Measurements from ENCODE around the gene FGF1.

GRCh38 chr5:142605611-142606010 lies 80.3 kb downstream of the FGF1 start:
- TF ChIP-seq RFX5 (IDR thresholded peaks at IDR 0.05; ENCODE audit: low read depth, low read length) (no peak), CTCF (conservative IDR thresholded peaks at IDR 0.05; ENCODE audit: low read depth, low read length) (no peak), POLR2A (IDR thresholded peaks at IDR 0.05; ENCODE audit: low read depth, low read length) (no peak), RAD21 (IDR thresholded peaks at IDR 0.05; ENCODE audit: low read length) (no peak), FOS (IDR thresholded peaks at IDR 0.05; ENCODE audit: low read depth, low read length) (no peak)
